ENCODE data around the gene TMA7B.

DNA sequence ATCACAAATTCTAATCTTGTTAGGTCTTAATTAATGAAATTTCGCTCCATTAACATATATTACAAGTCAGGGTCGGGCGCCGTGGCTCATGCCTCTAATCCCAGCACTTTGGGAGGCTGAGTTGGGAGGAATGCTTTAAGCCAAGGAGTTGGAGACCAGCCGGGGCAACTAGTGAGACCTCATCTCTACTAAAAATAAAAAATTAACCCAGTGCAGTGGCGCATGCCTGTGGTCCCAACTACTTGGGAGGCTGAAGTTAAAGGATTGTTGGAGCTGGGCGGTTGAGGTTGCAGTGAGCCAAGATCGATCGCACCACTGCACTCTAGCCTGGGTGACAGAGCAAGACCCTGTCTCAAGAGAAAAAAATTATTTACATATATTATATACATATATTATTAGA lies 1.9 kb downstream of the TMA7B start:
- TF ChIP-seq CTCF (IDR thresholded peaks at IDR 0.05) (no peak), POLR2A (IDR thresholded peaks at IDR 0.05) (no peak), POLR2AphosphoS5 (IDR thresholded peaks at IDR 0.05) (no peak)
